T-cell (primary cell): ENCODE data around the gene NPSR1. TPM values are rescaled to one million over a fixed set of nuclear protein-coding genes. Genes with fewer than 3 reads are reported as not detected.
"Not testable (repeated sequence)": the region's sequence is repeated elsewhere in the genome, so short reads cannot be mapped to it uniquely, and the experiment has no call there.

Source experiments
- ATAC-seq, 4 experiments: fragments of 200-7000 bp in 3 of 4; fragments of 150-1000 bp in 1 of 4; cut with Tn5 transposase; replicated peaks in 1 of 4; 1 replicate in 3 of 4; 2 replicates in 1 of 4; pipeline ENCODE4 v1.10.0; 2021; ENCODE audit warnings: moderate library complexity in 3 of 4, mild to moderate bottlenecking in 2 of 4, moderate number of reproducible peaks in 1 of 4
- CTCF ChIA-PET, 2 donors: fragments of 300-600 bp; sonication (Branson Sonifier 250); formaldehyde crosslinking; loops; one replicate each; lab custom pipeline; 2022; ENCODE audit warnings: antibody characterized with exemption in 2 of 2; lab: Charles Lee
- POLR2A ChIA-PET, 2 donors: fragments of 300-600 bp; sonication (Branson Sonifier 250); formaldehyde crosslinking; loops; one replicate each; lab custom pipeline; 2022; ENCODE audit warnings: antibody characterized with exemption in 2 of 2; lab: Charles Lee
- DNase-seq, 35 experiments: peaks; one replicate each; pipeline versions ENCODE4 v3.0.0 to v3.0.0-alpha.2; 2013 to 2023
- H3K27ac ChIP-seq: one replicate; pipeline ENCODE4 v1.5.1; 2013; ENCODE audit warnings: low read length
- H3K27me3 ChIP-seq, 2 experiments: replicated peaks in 1 of 2; 1 replicate in 1 of 2; 2 replicates in 1 of 2; pipeline versions ENCODE4 v1.6.1 to v1.7.0; 2013; ENCODE audit warnings: low read length in 1 of 2, mixed read lengths in 1 of 2; ENCODE audit not compliant: control insufficient read depth in 2 of 2, insufficient read depth in 2 of 2; ENCODE audit errors: extremely low read depth in 1 of 2
- H3K36me3 ChIP-seq, 2 donors: 1 replicate in 1 of 2; 2 replicates in 1 of 2; pipeline versions ENCODE4 v1.6.1 to v1.7.0; 2013; ENCODE audit warnings: low read length in 1 of 2; ENCODE audit not compliant: control insufficient read depth in 2 of 2, insufficient read depth in 1 of 2; ENCODE audit errors: extremely low read depth in 1 of 2
- H3K4me1 ChIP-seq, 2 experiments: 1 replicate in 1 of 2; 2 replicates in 1 of 2; pipeline versions ENCODE4 v1.6.1 to v1.7.0; 2013; ENCODE audit warnings: low read length in 2 of 2, mixed read lengths in 1 of 2; ENCODE audit not compliant: insufficient read depth in 2 of 2, control insufficient read depth in 1 of 2; ENCODE audit errors: extremely low read depth in 1 of 2
- H3K4me3 ChIP-seq, 2 donors: 1 replicate in 1 of 2; 2 replicates in 1 of 2; pipeline versions ENCODE4 v1.5.1 to v1.7.0; 2013; ENCODE audit warnings: mild to moderate bottlenecking in 2 of 2, low read length in 1 of 2, moderate library complexity in 1 of 2; ENCODE audit not compliant: control insufficient read depth in 1 of 2; ENCODE audit errors: extremely low read depth in 1 of 2
- H3K9me3 ChIP-seq: 2 replicates; pipeline ENCODE4 v1.7.0; 2013
- H3K27ac Mint-ChIP-seq, 2 donors: one replicate each; pipeline ENCODE4 v1.8.0; 2020 to 2021; ENCODE audit warnings: mild to moderate bottlenecking in 2 of 2, mixed read lengths in 2 of 2
- H3K27me3 Mint-ChIP-seq, 2 donors: one replicate each; pipeline ENCODE4 v1.8.0; 2021 to 2022; ENCODE audit warnings: mixed read lengths in 2 of 2
- H3K36me3 Mint-ChIP-seq: one replicate; pipeline ENCODE4 v1.8.0; 2021; ENCODE audit warnings: mixed read lengths
- H3K4me1 Mint-ChIP-seq, 3 donors: one replicate each; pipeline ENCODE4 v1.8.0; 2020 to 2022; ENCODE audit warnings: mixed read lengths in 3 of 3, mild to moderate bottlenecking in 1 of 3
- H3K4me3 Mint-ChIP-seq, 3 donors: one replicate each; pipeline ENCODE4 v1.8.0; 2020 to 2022; ENCODE audit warnings: mild to moderate bottlenecking in 3 of 3, mixed read lengths in 3 of 3, moderate library complexity in 3 of 3
- H3K9me3 Mint-ChIP-seq, 3 donors: one replicate each; pipeline ENCODE4 v1.8.0; 2020 to 2022; ENCODE audit warnings: mixed read lengths in 3 of 3
- WGBS: methylation state at CpG from one replicate; pipeline ENCODE4 v1.1.5; 2013; ENCODE audit warnings: missing lambda C conversion rate; ENCODE audit not compliant: insufficient coverage; 5-methylcytosine and 5-hydroxymethylcytosine counted together
- total RNA-seq, 35 experiments: library from RNA in 6 of 35; stranded (reverse) in 6 of 35; fragments of 120-200 nt in 1 of 35; gene quantifications; one replicate each; pipeline versions ENCODE4 v1.2.1 to v1.2.4 and lab custom pipeline; 2013 to 2026

The NPSR1 gene
- total RNA-seq, 5 donors from 2014 or later (not counting 1 experiment from before 2014, with no cell fraction given): not detected

GRCh38 chr7:34869057-34869456, 211.0 kb downstream of the NPSR1 start:
- 77% methylated on average over 3 of the region's 6 CpGs for WGBS
- no peak for DNase-seq
- no peaks in the 10 kb centered on the region for H3K4me1 ChIP-seq
- Mint-ChIP-seq H3K4me1 (no peaks in the 10 kb centered on the region), H3K27ac (no peak overlapping the region), H3K36me3 (no peaks in the 10 kb centered on the region), H3K4me3 (no peak overlapping the region), H3K27me3 (no peaks in the 10 kb centered on the region), H3K9me3 (peaks cover 4 to 21% (median 11%) of the 10 kb centered on the region in 3 donors)
- H3K4me3 ChIP-seq: no peak overlapping the region
- H3K27me3 ChIP-seq: peaks cover 0 to 3% of the 10 kb centered on the region in 2 experiments
- no peak overlapping the region for H3K27ac ChIP-seq
- POLR2A ChIA-PET: no interaction called here
- no peaks in the 10 kb centered on the region for H3K9me3 ChIP-seq
- ATAC-seq: no peak
- H3K36me3 ChIP-seq: no peaks in the 10 kb centered on the region
- CTCF ChIA-PET: no interaction called here

- CTCF ChIA-PET, H3K4me1 Mint-ChIP-seq, DNase-seq, H3K4me3 Mint-ChIP-seq, H3K36me3 Mint-ChIP-seq, POLR2A ChIA-PET, ATAC-seq, H3K27me3 Mint-ChIP-seq, H3K9me3 ChIP-seq, H3K27me3 ChIP-seq, H3K27ac Mint-ChIP-seq, H3K4me3 ChIP-seq, H3K4me1 ChIP-seq, H3K27ac ChIP-seq, H3K36me3 ChIP-seq: not testable (repeated sequence)
- H3K9me3 Mint-ChIP-seq: peaks cover 4 to 25% (median 11%) of the 10 kb centered on the region in 3 donors
- WGBS: 60% methylated on average over 1 of the region's 2 CpGs
These were observed 212.0 kb downstream of the NPSR1 start for GRCh38 chr7:34870041-34870440.

GRCh38 chr7:34874329-34874728, 216.3 kb downstream of the NPSR1 start:
- ATAC-seq, H3K27me3 Mint-ChIP-seq, DNase-seq, H3K27me3 ChIP-seq, CTCF ChIA-PET, H3K4me3 ChIP-seq, H3K4me1 ChIP-seq, POLR2A ChIA-PET, H3K4me1 Mint-ChIP-seq, H3K36me3 Mint-ChIP-seq, H3K9me3 ChIP-seq, H3K36me3 ChIP-seq, H3K27ac Mint-ChIP-seq, H3K27ac ChIP-seq, H3K4me3 Mint-ChIP-seq: not testable (repeated sequence)
- 100% methylated on average over 1 of the region's 4 CpGs for WGBS
- peaks cover 4 to 26% (median 11%) of the 10 kb centered on the region in 3 donors for H3K9me3 Mint-ChIP-seq

GRCh38 chr7:34875481-34875880, 217.5 kb downstream of the NPSR1 start:
- H3K27me3 Mint-ChIP-seq: peaks cover 0 to 6% of the 10 kb centered on the region in 2 donors
- Histone ChIP-seq H3K27me3 (peaks cover 0 to 3% of the 10 kb centered on the region in 2 experiments), H3K9me3 (no peaks in the 10 kb centered on the region), H3K27ac (no peak overlapping the region), H3K36me3 (no peaks in the 10 kb centered on the region), H3K4me3 (no peak overlapping the region), H3K4me1 (no peaks in the 10 kb centered on the region)
- H3K36me3 Mint-ChIP-seq: no peaks in the 10 kb centered on the region
- ATAC-seq: no peak
- DNase-seq: no peak
- no peaks in the 10 kb centered on the region for H3K4me1 Mint-ChIP-seq
- ChIA-PET CTCF (no interaction called here), POLR2A (no interaction called here)
- H3K27ac Mint-ChIP-seq: no peak overlapping the region
- 66% methylated on average over 5 of the region's 5 CpGs for WGBS
- H3K4me3 Mint-ChIP-seq: no peak overlapping the region
- H3K9me3 Mint-ChIP-seq: peaks cover 4 to 24% (median 11%) of the 10 kb centered on the region in 3 donors

- H3K27ac Mint-ChIP-seq, H3K36me3 ChIP-seq, H3K4me3 ChIP-seq, ATAC-seq, H3K9me3 ChIP-seq, H3K4me1 ChIP-seq, H3K36me3 Mint-ChIP-seq, H3K27ac ChIP-seq, DNase-seq, CTCF ChIA-PET, H3K4me1 Mint-ChIP-seq, H3K4me3 Mint-ChIP-seq, H3K27me3 Mint-ChIP-seq, POLR2A ChIA-PET, H3K27me3 ChIP-seq: not testable (repeated sequence)
- WGBS: 50% methylated on average over 1 of the region's 8 CpGs
- peaks cover 10 to 14% (median 11%) of the 10 kb centered on the region in 3 donors for H3K9me3 Mint-ChIP-seq
These were observed 221.1 kb downstream of the NPSR1 start for GRCh38 chr7:34878944-34879735.

- no peak for ATAC-seq
- ChIA-PET POLR2A (no interaction called here), CTCF (no interaction called here)
- Mint-ChIP-seq H3K4me1 (no peaks in the 10 kb centered on the region), H3K9me3 (peaks cover 9 to 14% (median 12%) of the 10 kb centered on the region in 3 donors), H3K4me3 (no peak overlapping the region), H3K36me3 (no peaks in the 10 kb centered on the region), H3K27ac (no peak overlapping the region), H3K27me3 (peaks cover 1 to 6% of the 10 kb centered on the region in 2 donors)
- H3K4me3 ChIP-seq: no peak overlapping the region
- no peak overlapping the region for H3K27ac ChIP-seq
- H3K27me3 ChIP-seq: no peaks in the 10 kb centered on the region
- H3K36me3 ChIP-seq: no peaks in the 10 kb centered on the region
- no peaks in the 10 kb centered on the region for H3K4me1 ChIP-seq
- DNase-seq: no peak
- WGBS: 80% methylated on average over 1 of the region's 2 CpGs
- no peaks in the 10 kb centered on the region for H3K9me3 ChIP-seq
These were observed 221.9 kb downstream of the NPSR1 start for GRCh38 chr7:34879871-34880270.
